CD4-positive, alpha-beta T cell treated with Interleukin-2 at 100 ng/mL for 4 hours (primary cell): ENCODE data around the gene ST8SIA1.
"Not testable (repeated sequence)": the region's sequence is repeated elsewhere in the genome, so short reads cannot be mapped to it uniquely, and the experiment has no call there.

Experiments
- DNase-seq: peaks from one replicate; pipeline ENCODE4 v3.0.0-alpha.2; 2020; ENCODE audit warnings: low spot score

ST8SIA1 gene

GRCh38 chr12:22334410-22335100 is at the start of gene ST8SIA1:
Gene ST8SIA1, minus strand, starts transcription at chr12:22334707. Its CDS starts 475 bp downstream, at chr12:22334232.
- peak; percentile 75 for DNase-seq

- no peak for DNase-seq
Measured at GRCh38 chr12:22380031-22380430, 45.5 kb upstream of the ST8SIA1 start.

- DNase-seq = no peak
Measured at GRCh38 chr12:22377731-22378496, 43.4 kb upstream of the ST8SIA1 start.

- not testable (repeated sequence) for DNase-seq
Measured at GRCh38 chr12:22376596-22377150, 42.2 kb upstream of the ST8SIA1 start.

GRCh38 chr12:22374508-22374907 is 40.0 kb upstream of the ST8SIA1 start:
- no peak for DNase-seq

- DNase-seq = no peak
Measured at GRCh38 chr12:22372277-22372837, 37.9 kb upstream of the ST8SIA1 start.

- DNase-seq = no peak
Measured at GRCh38 chr12:22366181-22366580, 31.7 kb upstream of the ST8SIA1 start.

- no peak for DNase-seq
Measured at GRCh38 chr12:22361785-22362184, 27.3 kb upstream of the ST8SIA1 start.

- no peak for DNase-seq
Measured at GRCh38 chr12:22360774-22361173, 26.3 kb upstream of the ST8SIA1 start.

GRCh38 chr12:22357531-22357930 is 23.0 kb upstream of the ST8SIA1 start:
- no peak for DNase-seq

- DNase-seq = no peak
Measured at GRCh38 chr12:22356231-22356630, 21.7 kb upstream of the ST8SIA1 start.

GRCh38 chr12:22355011-22355580 is 20.6 kb upstream of the ST8SIA1 start:
- no peak for DNase-seq

GRCh38 chr12:22353615-22354325 is 19.3 kb upstream of the ST8SIA1 start:
- DNase-seq = no peak

GRCh38 chr12:22350886-22351285 is 16.4 kb upstream of the ST8SIA1 start:
- no peak for DNase-seq

GRCh38 chr12:22348208-22348607 is 13.7 kb upstream of the ST8SIA1 start:
- no peak for DNase-seq

GRCh38 chr12:22340143-22340542 is 5.6 kb upstream of the ST8SIA1 start:
- DNase-seq = no peak

GRCh38 chr12:22339691-22340090 is 5.2 kb upstream of the ST8SIA1 start:
- no peak for DNase-seq

- no peak for DNase-seq
Measured at GRCh38 chr12:22335794-22336166, 1.3 kb upstream of the ST8SIA1 start.

GRCh38 chr12:22333713-22334409 is 646 bp downstream of the ST8SIA1 start:
- DNase-seq = peak; percentile 18

- no peak for DNase-seq
Measured at GRCh38 chr12:22333186-22333712, 1.3 kb downstream of the ST8SIA1 start.

- no peak for DNase-seq
Measured at GRCh38 chr12:22332202-22332601, 2.3 kb downstream of the ST8SIA1 start.
